Activated CD8-positive, alpha-beta memory T cell treated with anti-CD3 and anti-CD28 coated beads for 36 hours (primary cell): ENCODE results near the gene NKD2. TPM values are rescaled to one million over a fixed set of nuclear protein-coding genes. Genes with fewer than 3 reads are reported as not detected.
"Not testable (repeated sequence)": the region's sequence is repeated elsewhere in the genome, so short reads cannot be mapped to it uniquely, and the experiment has no call there.

Experiments
- CTCF ChIA-PET: fragments of 350-600 bp; sonication (Branson Sonifier 250); formaldehyde crosslinking; loops from one replicate; lab custom pipeline; 2021; ENCODE audit warnings: antibody characterized with exemption; lab: Charles Lee
- POLR2A ChIA-PET: fragments of 350-600 bp; sonication (Branson Sonifier 250); formaldehyde crosslinking; loops from one replicate; lab custom pipeline; 2021; ENCODE audit warnings: antibody characterized with exemption; lab: Charles Lee
- total RNA-seq, 2 experiments: library from RNA; stranded (reverse); gene quantifications; one replicate each; pipeline ENCODE4 v1.2.3, GENCODE V29; 2021

NKD2 gene
- total RNA-seq, 2 experiments from 2014 or later, result 0.40 to 0.59 TPM

DNA sequence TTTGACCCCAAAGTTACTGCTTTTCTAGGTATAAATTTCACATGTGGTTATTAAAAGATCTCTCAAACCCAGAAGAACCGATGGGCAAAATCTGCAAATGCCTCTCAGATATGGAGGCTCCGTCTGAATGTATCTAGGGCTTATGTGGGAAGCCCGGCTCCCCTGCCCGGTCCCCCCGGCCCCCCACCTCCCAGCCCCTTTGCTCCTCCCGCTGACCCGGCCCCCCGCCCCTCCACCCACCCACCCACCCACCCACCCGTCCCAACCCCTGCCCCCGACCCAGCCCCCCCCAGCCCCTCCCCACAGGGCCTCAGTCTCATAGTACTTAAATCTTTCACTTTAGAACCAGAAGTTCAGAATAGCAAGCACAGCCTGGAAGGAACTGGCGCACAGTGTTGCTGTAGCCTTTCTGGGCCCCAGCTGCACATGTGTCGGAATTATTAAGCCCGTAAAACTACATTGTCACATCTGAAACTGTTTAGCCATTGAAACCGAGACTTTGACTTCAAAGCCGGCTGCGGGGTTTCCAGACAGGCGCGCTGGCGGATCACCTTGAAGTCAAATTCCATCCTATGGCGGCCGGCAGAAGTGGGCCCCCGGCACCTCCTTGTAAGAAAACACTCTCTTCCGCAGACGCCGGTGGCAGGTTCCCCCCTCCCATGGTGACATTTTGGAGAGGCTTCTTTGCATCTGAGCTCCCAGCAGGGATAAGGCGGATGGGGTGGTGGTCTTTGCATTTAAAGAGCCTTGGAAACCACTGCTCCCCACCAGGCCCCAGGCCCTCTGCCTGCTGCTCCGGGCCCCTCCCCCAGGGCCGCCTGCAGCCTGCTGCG is 12.8 kb downstream of the NKD2 start:
- ChIA-PET CTCF (no interaction called here), POLR2A (no interaction called here)

DNA sequence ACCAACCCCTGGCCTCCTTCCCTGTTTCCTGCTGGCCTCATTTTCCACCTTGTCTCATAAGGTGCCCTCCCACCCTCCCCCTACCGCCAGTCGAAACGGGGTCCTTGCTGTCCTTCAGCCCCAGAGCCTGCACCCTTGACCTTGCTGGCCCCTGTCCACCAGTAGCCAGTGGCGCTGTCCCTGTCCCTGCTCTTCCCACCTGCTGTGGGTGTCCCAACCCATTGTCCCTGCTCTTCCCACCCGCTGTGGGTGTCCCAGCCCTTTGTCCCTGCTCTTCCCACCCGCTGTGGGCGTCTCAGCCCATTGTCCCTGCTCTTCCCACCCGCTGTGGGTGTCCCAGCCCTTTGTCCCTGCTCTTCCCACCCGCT is 13.4 kb downstream of the NKD2 start:
- CTCF ChIA-PET, POLR2A ChIA-PET: not testable (repeated sequence)

DNA sequence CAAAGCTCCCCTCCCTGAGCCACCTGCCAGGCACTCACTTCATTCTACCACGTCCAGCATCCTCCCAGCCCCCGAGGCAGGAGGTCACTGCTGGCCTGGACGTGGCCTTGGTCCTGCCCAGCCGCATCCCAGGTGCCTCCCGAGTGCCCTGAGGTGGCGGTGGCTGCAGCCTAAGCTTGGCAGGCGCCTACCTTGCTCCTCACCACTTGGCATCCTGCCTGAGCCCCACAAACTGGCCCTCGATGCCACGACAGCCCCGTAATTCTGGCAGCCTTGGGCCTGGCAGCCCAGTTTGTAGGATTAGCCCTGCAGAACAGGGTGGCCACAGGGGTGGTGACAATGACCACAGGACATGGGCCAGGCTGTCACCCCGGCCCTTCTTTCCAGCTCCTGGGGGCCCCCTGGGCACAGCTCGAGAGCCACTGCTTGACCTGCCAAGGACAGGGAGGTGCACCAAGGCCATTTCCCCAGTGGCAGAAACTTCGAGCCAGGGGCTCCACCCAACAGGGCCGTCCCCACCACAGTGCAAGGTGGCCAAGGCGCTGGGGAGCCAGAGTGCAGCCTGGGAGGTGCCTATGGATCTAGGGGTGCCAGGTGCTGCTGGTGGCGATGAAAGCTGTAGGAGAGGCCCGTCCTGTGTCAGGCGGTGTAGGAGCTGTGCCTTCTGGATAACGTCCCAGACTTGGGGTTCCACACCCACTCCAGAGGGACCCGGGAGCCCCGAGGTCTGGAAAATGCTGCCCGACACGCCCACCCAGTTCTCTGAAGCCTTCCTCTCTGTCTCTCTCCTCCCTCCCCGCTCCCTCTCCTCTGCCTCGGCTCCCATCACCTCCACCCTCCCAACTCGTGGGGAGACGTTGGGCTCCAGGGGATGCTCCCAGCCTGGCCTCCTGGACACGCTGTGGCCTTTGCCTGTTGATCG is 18.4 kb downstream of the NKD2 start:
- CTCF ChIA-PET, result no interaction called here
- POLR2A ChIA-PET, result no interaction called here

DNA sequence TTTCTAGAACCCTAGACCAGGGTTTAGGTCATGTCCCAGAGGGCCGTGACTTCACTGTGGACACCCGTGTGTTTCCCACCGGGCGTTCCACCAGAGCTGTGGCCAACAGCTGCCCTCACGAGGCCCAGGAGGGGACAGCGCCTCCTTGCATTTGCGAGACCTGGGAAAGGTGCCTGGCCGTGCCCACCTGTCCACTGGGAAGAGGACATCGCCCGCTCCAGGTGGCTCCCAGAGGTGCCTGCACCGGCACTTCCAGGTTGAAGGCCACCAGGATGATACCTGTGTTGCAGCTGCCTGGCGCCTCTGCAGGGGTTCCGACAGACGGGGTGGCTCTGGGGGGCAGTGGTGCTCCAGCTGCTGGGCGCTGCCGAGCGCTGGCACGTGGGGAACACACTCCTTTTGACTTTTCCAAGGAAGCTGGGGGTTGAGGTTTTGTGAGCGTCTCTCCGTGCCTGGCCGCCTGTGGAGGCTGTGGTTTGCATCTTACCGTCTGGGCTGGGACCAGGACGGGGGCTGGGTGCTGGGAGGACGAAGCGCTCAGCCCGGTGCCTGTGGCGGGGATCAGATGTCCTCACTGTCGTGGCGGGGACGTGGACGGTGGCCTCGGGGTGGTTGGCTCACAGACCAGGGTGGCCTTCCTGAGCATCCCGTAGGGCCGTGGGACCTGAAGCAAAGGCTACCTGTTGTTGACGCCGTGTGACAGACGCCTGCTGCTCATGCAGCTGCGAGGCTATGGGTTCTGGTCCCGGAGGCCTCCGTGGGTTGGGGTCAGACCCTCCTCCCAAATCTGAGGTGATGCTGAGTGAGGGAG is 19.2 kb downstream of the NKD2 start:
- ChIA-PET POLR2A (no interaction called here), CTCF (no interaction called here)

DNA sequence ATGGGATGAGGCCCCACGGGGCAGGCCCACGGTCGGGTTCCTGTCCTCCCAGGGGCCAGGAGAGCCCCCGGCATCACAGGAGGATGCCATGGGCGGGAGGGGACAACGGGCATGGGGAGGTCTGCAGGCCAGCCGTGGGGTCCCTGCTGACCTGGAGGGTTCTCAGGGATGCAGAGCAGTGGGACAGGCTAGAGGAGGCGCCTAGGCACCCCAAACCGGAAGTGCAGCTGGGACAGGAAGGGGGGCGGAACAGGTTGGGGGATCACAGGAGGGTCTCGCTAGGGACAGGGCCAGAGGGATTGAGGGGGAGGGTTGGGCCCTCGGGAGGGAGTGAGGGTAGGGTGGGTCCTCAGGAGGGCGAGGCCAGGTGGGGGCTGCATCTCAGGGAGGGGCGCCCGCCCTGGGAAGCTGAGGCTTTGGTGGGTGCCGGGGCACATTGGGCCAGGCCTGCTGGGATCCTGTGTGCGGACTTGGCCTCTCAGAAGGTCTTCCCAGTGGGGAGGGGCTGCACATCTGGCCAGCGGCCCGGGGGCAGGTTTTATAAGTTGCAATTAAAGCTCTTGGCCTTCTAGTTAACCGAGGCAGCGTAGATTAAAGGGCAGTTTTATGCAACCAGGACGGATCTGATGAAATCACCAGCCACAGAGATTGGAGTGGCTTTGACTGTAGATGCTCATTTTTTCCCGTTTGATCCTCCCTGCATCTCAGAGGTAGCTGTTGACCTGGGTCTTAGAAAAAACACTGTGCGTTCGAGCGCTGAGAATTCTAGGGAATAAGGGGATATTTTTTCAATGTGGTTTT is 20.1 kb downstream of the NKD2 start:
- CTCF ChIA-PET, result interaction anchor here (0.6 kb wide), 1 partner anchor 278 kb away, joined by 3 read pairs; no protein-coding TSS in a partner anchor
- POLR2A ChIA-PET, result no interaction called here

DNA sequence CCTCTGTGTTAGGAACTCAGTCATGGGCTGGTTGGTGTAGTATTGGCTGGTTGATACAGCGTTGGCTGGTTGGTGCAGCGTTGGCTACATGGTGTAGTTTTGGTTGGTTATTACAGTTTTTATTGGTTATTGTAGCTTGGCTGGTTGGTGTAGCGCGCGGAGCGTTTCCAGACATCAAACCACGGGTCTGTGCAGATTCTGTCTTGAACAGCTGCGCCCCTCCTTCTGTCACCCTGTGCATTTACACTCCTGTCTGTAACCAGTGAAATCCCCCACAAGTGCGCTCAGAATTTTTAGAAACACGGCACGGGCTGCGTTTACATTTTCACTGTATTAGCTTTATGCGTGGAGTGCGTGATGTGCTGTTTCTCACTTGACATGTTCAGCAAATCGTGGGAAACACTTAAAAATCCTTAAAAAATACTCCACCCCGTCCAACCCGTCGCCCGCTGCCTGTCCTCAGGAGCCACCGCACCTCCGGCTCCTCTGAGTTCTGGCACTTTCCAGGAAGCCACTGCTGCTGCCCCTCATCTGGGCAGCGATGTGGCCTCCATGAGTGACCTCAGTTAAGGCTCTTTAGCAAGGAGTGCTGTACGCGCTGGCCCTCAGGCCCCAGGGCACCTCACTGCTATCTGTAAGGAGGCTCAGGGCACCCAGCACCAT is 20.8 kb downstream of the NKD2 start:
- CTCF ChIA-PET, result interaction anchor here (0.6 kb wide), 1 partner anchor 277 kb away, joined by 3 read pairs; no protein-coding TSS in a partner anchor
- POLR2A ChIA-PET, result no interaction called here

DNA sequence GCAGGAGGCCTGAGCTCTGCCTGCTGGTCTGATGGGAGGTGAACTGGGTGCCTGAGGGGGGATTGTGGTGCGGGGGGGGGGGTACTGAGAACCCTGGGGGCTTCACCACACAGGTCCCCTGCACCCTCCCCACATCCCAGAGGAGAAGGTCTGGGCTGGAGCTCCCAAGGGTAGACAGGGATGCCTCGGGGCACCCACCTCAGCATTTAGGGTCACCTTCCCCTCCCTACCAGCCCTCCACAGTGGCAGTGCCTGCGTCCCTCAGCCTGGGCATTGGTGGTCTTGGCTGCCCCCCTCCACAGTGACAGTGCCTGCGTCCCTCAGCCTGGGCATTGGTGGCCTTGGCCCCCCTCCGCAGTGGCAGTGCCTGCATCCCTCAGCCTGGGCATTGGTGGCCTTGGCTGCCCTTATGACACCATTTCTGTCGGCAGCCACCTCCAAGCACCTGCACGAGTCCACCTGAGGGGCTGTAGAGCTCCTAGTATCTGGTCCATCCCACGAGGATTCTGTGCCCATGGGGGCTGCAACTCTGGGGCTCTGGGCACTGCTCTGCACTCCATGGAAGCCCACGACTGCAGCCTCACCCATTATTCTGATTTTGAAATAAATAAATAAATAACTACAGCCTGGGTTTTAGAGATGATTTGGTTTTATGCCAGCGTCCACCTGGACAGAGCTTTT is 21.5 kb downstream of the NKD2 start:
- CTCF ChIA-PET, result no interaction called here
- POLR2A ChIA-PET, result no interaction called here

DNA sequence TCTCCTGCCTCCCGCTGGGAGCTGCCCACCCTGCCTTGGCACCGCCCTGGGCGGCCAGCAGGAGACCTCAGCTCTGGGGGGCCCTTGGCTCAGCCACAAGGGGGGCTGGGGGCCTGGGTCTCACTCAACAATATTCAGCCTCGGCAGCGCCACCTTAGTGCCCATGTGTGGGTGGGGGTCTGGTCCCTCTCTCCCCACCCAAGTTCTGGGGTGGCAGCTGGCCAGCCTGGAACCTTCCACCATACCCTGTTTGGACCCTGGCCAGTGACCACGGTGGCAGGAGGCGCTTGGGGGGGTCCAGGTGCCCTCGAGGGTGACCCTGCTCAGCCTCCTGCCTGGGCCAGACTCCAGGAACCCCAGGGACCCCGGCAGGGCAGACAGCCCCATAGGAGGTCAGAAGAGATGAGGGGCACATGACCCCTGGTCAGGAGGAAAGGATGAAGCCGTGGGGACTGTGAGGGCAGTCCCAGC is 22.2 kb downstream of the NKD2 start:
- CTCF ChIA-PET, result no interaction called here
- POLR2A ChIA-PET, result no interaction called here

DNA sequence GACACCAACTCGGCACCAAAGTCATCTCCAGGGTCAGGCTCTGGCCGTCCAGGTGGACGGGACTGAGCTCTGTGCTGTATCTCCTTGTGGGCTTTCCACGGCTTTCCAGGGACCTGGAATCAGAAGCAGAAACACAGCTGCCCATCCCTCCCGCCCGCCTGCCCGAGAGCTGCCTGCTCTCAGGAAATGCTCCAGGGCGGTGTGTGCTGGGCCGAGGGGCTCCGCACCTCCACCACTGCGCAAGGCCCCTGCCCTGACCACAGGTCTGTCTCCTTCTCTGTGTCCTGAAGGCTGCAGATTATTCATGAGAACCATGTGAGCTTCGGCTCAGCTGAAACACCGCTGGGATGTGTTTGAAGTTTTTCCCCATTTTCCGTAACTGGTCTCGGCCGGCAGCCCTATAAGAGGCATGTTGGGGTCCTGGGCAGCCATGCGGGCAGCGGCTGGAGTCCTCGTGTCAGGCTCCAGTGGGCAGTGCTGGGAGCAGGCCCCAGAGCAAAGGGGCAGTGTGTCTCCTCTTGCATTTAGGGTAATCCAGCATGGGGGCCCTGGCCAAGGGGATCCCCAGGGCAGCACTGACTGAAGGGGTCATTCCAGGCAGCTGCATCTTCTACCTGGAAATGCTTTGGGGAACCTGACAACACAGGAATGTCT is 22.8 kb downstream of the NKD2 start:
- CTCF ChIA-PET, result no interaction called here
- POLR2A ChIA-PET, result no interaction called here

DNA sequence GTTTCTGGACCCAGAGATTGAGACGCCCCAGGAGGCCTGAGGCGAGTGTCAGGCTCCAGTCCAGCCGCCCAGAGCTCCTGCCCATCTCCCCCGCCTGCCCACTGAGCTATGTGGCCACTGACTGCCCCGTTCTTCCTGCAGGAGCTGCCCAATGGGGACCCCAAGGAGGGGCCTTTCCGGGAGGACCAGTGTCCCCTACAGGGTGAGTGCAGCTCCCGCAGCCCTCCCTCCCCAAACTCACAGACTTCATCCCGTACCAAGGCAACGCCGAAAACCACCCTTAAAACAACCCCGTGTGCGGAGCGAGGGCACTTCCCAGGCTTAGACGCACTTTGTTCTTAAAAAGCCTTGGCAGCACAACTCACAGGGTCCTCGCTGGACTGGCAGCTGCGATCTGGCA is 23.4 kb downstream of the NKD2 start:
- POLR2A ChIA-PET, result no interaction called here
- CTCF ChIA-PET, result no interaction called here

DNA sequence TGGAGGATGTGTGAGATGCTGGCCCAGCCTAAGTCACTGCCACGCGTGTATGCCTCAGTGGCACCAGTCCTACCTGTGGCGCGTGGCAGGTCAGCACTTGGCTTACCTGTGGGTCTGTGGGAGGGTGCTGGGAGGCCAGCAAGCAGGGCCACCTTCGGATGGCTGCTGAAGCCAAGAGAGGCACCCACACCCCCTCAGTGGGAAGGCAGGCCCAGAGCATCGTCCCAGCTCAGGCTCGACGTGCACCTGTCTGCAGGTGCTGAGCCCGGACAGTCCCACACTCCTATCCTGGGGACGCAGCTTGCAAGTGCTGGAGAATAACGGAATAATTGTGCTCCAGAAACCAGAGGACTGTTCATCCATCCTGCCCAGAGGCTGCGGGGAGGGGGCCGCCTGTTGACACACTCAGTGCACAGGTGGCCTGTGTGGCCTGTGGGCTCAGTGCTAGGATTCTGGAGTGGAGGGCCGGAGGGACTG is 24.0 kb downstream of the NKD2 start:
- CTCF ChIA-PET, result no interaction called here
- POLR2A ChIA-PET, result no interaction called here

DNA sequence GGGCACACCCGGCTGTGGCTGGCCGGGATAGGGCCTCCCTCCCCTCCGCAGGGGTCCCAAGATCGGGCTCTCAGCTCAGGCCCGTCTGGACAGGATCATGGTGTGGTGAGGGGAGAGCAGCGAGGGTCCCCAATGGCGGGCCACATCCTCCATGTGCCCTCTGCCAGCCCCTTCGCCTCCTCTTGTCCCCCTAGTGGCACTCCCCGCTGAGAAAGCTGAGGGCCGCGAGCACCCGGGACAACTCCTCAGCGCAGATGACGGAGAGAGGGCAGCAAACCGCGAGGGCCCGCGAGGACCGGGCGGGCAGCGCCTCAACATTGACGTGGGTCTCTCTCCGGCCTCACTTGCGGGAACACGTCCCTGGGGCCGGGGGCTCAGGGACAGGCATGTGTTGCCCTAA is 24.6 kb downstream of the NKD2 start:
- ChIA-PET POLR2A (no interaction called here), CTCF (no interaction called here)

DNA sequence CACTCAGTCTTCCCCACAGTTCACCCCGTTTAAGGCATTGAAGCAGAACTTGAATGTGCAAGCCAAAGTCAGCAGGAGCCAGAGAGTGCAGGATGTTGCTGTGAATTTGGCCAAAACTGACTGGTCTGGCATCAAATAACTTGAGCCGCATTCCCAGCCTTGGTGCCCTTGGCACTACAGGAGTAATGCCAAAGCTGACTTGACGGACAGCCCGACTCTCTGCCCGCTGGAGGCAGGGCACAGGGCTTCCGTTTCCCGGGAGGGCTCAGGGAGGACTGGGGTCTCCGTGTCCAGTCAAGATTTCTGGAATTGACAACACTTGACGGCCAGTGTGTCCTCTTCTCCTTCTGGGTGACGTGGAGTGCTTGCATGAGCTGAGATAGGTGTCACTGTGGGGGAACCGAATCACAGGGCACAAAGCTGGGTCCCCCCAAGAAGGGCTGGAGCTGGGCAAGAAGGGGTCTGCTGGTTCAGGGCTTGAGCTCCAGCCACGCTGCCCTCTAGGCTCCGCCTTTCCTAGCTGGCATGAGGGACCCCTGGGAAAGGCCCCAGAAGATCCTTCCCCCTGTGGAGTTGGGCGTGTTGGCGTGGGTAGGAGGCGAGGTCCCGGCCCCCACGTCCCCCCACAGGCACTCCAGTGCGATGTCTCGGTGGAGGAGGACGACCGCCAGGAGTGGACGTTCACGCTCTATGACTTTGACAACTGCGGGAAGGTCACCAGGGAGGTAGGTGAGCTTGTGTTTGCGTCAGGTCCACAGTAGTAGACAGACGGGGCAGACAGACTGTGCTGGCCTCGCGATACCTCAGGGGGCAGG is 25.2 kb downstream of the NKD2 start:
- POLR2A ChIA-PET, result no interaction called here
- CTCF ChIA-PET, result no interaction called here

DNA sequence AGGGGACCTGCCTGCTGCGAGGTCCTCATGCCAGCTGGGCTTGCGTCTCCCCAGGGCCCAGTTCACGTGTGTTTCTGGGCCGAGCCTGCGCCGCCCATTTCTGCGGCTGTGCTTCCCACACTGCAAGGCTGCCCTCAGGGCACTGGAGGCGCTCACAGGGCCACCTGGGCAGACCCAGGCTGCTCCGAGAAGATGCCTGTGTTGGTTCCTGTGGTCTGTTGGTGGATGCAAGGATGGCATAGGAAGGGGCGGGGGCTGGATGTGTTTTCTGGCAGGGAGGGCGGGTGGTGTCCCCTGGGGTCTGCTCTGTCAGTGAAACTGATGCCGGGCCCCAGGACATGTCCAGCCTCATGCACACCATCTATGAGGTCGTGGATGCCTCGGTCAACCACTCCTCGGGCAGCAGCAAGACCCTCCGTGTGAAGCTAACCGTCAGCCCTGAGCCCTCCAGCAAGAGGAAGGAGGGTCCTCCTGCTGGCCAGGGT is 25.9 kb downstream of the NKD2 start:
- POLR2A ChIA-PET, result no interaction called here
- CTCF ChIA-PET, result no interaction called here

DNA sequence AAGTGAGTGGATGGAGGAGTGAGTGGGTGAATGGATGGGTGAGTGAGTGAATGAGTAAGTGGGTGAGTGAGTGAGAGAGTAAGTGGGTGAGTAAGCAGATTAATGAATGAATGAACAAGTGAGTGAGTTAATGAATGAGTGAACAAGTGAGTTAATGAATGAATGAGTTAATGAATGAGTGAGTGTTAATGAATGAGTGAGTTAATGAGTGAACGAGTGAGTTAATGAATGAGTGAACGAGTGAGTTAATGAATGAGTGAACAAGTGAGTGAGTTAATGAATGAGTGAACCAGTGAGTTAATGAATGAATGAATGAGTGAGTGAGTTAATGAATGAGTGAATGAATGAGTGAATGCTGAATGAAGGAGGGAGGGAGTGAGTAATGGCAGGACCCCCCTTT is 26.4 kb downstream of the NKD2 start:
- ChIA-PET CTCF (no interaction called here), POLR2A (no interaction called here)
